GM19455 (cell line): Measurements from ENCODE around the gene UGT1A1.
"Not testable (repeated sequence)": the region's sequence is repeated elsewhere in the genome, so short reads cannot be mapped to it uniquely, and the experiment has no call there.

ENCODE experiments used
- ATAC-seq: cut with Tn5 transposase; IDR thresholded peaks from one replicate; pipeline ENCODE4 v1.9.1; 2021; ENCODE audit not compliant: unreplicated experiment

Gene UGT1A1

GRCh38 chr2:233760043-233760442, at the start of gene UGT1A1:
TSS of gene UGT1A1 (plus strand) at chr2:233760270. CDS start at chr2:233760288, 18 bp downstream.
- ATAC-seq, result no peak

GRCh38 chr2:233711312-233712008, 48.6 kb upstream of the UGT1A1 start:
- ATAC-seq, result no peak

GRCh38 chr2:233712611-233713261, 47.3 kb upstream of the UGT1A1 start, which contains the start of gene UGT1A5:
TSS of gene UGT1A5 (plus strand) at chr2:233712907. CDS start at chr2:233712992, 85 bp downstream.
- no peak for ATAC-seq

DNA sequence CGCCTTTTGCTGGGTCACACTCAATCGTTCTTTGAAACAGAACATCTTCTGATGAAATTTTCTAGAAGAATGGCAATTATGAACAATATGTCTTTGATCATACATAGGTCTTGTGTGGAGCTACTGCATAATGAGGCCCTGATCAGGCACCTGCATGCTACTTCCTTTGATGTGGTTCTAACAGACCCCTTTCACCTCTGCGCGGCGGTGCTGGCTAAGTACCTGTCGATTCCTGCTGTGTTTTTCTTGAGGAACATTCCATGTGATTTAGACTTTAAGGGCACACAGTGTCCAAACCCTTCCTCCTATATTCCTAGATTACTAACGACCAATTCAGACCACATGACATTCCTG, 46.8 kb upstream of the UGT1A1 start:
- ATAC-seq, result no peak

DNA sequence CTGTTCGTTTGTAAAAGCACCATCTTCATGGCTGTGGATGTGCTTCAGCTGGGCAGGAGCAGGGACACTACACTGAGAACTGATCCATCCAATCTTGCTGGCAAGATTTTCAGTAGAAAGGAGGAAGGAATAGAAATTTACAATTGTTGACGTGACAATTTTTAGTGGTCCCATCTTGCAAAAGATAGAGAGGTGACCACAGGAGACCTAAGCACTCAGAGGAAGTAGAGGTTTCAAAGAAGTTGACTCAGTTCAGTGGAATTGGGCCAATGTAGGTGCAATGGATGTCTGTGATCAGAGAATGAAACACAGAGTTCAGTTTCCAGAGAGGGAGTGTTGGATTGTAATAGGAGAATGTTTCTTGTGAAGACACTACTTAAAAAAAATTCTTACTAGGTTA, 45.9 kb upstream of the UGT1A1 start:
- no peak for ATAC-seq

DNA sequence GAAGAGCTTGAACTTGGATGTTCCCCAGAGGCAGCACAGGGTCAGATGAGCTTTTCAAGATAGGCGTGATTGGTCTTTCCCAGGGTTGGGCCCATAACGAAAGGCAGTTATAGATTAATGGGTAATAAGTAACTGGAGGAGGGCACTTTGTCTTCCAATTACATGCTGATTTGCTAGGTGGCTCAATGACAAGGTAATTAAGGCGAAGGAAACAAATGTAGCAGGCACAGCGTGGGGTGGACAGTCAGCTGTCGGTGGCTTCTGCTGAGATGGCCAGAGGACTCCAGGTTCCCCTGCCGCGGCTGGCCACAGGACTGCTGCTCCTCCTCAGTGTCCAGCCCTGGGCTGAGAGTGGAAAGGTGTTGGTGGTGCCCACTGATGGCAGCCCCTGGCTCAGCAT, 41.5 kb upstream of the UGT1A1 start, which contains the start of gene UGT1A4:
Gene UGT1A4, plus strand, starts transcription at position 185 of the 400 bp plus-strand sequence. Its CDS starts 85 bp downstream, at position 270.
- no peak for ATAC-seq

- no peak for ATAC-seq
Observed at GRCh38 chr2:233728723-233729301, 31.3 kb upstream of the UGT1A1 start, which contains the start of gene UGT1A3. TSS of gene UGT1A3 (plus strand) at chr2:233729042. CDS start at chr2:233729127, 85 bp downstream.

DNA sequence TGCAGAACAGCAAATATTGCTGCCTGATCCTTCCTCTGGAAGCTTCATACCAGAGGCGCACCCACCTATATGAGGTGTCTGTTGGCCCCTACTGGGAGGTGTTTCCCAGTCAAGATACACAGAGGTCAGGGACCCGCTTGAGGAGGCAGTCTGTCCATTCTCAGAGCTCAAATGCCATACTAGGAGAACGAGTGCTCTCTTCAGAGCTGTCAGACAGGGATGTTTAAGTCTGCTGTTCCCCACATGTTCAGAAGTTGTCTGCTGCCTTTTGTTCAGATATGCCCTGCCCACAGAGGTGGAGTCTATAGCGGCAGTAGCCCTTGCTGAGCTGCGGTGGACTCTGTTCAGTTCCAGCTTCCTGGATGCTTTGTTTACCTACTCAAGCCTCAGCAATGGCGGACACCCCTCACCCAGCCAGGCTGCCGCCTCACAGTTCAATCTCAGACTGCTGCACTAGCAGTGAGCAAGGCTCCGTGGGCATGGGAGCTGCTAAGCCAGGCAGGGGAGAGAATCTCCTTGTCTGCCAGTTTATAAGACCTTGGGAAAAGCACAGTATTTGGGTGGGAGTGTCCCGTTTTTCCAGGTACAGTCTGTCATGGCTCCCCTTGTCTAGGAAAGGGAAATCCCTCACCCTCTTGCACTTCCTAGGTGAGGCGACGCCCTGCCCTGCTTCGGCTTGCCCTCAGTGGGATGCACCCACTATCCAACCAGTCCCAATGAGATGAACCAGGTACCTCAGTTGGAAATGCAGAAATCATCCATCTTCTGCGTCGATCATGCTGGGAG, 23.0 kb upstream of the UGT1A1 start:
- ATAC-seq, result not testable (repeated sequence)

- ATAC-seq, result no peak
Observed at GRCh38 chr2:233740870-233741269, 19.2 kb upstream of the UGT1A1 start.

DNA sequence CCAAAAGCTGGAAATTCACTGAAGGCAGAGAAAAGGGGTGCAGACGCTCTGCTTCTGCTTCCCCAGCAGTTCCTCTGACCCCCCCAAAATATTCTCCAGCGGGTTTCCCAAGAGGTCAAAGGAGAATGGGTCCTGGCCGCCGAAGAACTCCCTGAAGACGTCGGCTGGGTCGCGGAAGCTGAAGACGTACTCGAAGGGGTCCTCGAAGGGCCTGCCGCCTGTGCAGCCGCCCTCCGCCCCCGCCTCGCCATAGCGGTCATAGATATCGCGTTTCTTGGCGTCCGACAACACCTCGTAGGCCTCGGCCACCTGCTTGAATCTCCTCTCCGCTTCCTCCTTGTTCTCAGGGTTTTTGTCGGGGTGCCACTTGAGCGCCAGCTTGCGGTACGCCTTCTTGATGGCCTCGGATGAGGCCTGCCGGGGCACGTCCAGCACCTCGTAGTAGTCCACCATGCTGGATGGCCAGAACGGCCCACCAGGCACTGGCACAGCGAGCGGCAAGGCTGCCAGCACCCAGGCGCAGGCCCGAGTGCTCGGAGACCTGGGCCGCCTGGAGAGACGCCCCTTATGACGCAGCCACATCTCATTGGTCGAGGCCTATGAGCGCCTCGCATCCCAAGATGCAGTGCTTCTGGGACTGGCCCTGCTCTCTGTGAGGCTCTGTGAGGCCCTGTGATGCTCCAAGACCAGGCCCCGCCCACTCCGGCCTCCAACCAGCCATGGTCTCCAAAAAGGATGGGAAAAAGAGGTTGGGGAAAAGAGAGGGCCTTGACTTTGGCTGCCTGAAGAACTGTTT, 16.4 kb upstream of the UGT1A1 start:
- no peak for ATAC-seq

GRCh38 chr2:233745073-233745755, 14.9 kb upstream of the UGT1A1 start:
- ATAC-seq, result no peak

DNA sequence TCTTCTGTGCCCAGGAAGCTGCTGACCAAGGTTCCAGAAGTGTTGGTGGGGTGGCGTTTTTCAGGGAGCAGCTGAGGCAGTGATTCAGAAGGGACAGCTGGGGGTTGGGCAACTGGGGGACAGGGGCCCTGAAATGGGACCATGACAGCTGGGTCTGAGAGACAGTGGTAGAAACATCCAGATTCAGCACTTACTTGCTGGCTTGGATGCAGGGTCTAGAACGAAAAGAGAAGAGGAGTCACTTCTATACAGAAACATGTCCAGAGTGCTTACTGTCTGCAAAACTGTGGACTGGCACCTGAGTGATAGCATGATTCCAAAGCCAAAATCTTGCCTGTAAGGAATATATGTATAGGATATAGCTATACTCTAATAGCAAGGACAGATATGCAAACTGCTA, 14.2 kb upstream of the UGT1A1 start:
- ATAC-seq, result not testable (repeated sequence)

- no peak for ATAC-seq
Observed at GRCh38 chr2:233746475-233747282, 13.4 kb upstream of the UGT1A1 start.

GRCh38 chr2:233747283-233747544, 12.9 kb upstream of the UGT1A1 start:
- no peak for ATAC-seq

GRCh38 chr2:233750689-233751088, 9.4 kb upstream of the UGT1A1 start:
- not testable (repeated sequence) for ATAC-seq

- ATAC-seq, result not testable (repeated sequence)
Observed at GRCh38 chr2:233751212-233752009, 8.7 kb upstream of the UGT1A1 start.

- no peak for ATAC-seq
Observed at GRCh38 chr2:233754872-233755611, 5.0 kb upstream of the UGT1A1 start.
